WERI-Rb-1 (cell line): ENCODE data around the gene SGTB.

Experiments used
- DNase-seq: peaks from one replicate; pipeline ENCODE4 v3.0.0-alpha.2; 2020
- H3K27ac ChIP-seq: fragments of 250-450 bp; sonication (Bioruptor Pico); 2 replicates; pipeline ENCODE4 v1.5.1; 2020; ENCODE audit warnings: mild to moderate bottlenecking, moderate library complexity
- H3K27me3 ChIP-seq: fragments of 250-450 bp; sonication (Bioruptor Pico); 2 replicates; pipeline ENCODE4 v1.5.1; 2021; ENCODE audit warnings: mild to moderate bottlenecking, low read depth, moderate library complexity; ENCODE audit not compliant: insufficient read depth, severe bottlenecking
- H3K36me3 ChIP-seq: fragments of 250-450 bp; sonication (Bioruptor Pico); 2 replicates; pipeline ENCODE4 v1.5.1; 2020; ENCODE audit warnings: mild to moderate bottlenecking, moderate library complexity
- H3K4me3 ChIP-seq: 2 replicates; pipeline ENCODE4 v1.5.1; 2011; ENCODE audit warnings: low read depth, mild to moderate bottlenecking, control low read depth, low read length
- H3K9me3 ChIP-seq: fragments of 250-450 bp; sonication (Bioruptor Pico); 2 replicates; pipeline ENCODE4 v1.5.1; 2021; ENCODE audit warnings: mild to moderate bottlenecking, moderate library complexity; ENCODE audit not compliant: severe bottlenecking
- CTCF ChIP-seq: IDR thresholded peaks from 2 replicates; pipeline ENCODE4 v1.5.1; 2011; ENCODE audit warnings: low read depth, mild to moderate bottlenecking, control low read depth, inconsistent platforms, low read length

Gene SGTB

GRCh38 chr5:65758546-65759144, 36.7 kb upstream of the SGTB start:
- DNase-seq: no peak
- no peak for TF ChIP-seq CTCF
- Histone ChIP-seq H3K27me3 (no peaks in the 10 kb centered on the region), H3K9me3 (no peaks in the 10 kb centered on the region), H3K4me3 (no peak overlapping the region), H3K36me3 (peaks cover 15% of the 10 kb centered on the region), H3K27ac (no peak overlapping the region)

GRCh38 chr5:65753189-65753588, 31.3 kb upstream of the SGTB start:
- Histone ChIP-seq H3K9me3 (no peaks in the 10 kb centered on the region), H3K27me3 (no peaks in the 10 kb centered on the region), H3K36me3 (no peaks in the 10 kb centered on the region), H3K4me3 (no peak overlapping the region), H3K27ac (no peak overlapping the region)
- no peak for TF ChIP-seq CTCF
- no peak for DNase-seq

- H3K4me3 ChIP-seq: no peak overlapping the region
- H3K27ac ChIP-seq: no peak overlapping the region
- H3K27me3 ChIP-seq: no peaks in the 10 kb centered on the region
- DNase-seq: no peak
- no peaks in the 10 kb centered on the region for H3K9me3 ChIP-seq
- TF ChIP-seq CTCF: no peak
- no peaks in the 10 kb centered on the region for H3K36me3 ChIP-seq
Measured at GRCh38 chr5:65750938-65751337, 29.0 kb upstream of the SGTB start.

- Histone ChIP-seq H3K27me3 (no peaks in the 10 kb centered on the region), H3K36me3 (no peaks in the 10 kb centered on the region), H3K9me3 (no peaks in the 10 kb centered on the region), H3K4me3 (no peak overlapping the region), H3K27ac (no peak overlapping the region)
- DNase-seq: no peak
- TF ChIP-seq CTCF: no peak
Measured at GRCh38 chr5:65749956-65750355, 28.0 kb upstream of the SGTB start.

GRCh38 chr5:65749221-65749844, 27.4 kb upstream of the SGTB start:
- Histone ChIP-seq H3K27me3 (no peaks in the 10 kb centered on the region), H3K27ac (no peak overlapping the region), H3K36me3 (no peaks in the 10 kb centered on the region), H3K4me3 (no peak overlapping the region), H3K9me3 (no peaks in the 10 kb centered on the region)
- no peak for TF ChIP-seq CTCF
- no peak for DNase-seq
